Activated T-cell treated with anti-CD3 and anti-CD28 coated beads, Interleukin-2, amount 50 U/mL, for 24 hours (primary cell): ENCODE results near the gene DPM3.

Source experiments
- DNase-seq: peaks from one replicate; pipeline ENCODE4 v3.0.0-alpha.2; 2020
- H3K27ac Mint-ChIP-seq: 2 replicates; pipeline ENCODE4 v1.8.0; 2020; ENCODE audit warnings: mild to moderate bottlenecking, mixed read lengths
- H3K27me3 Mint-ChIP-seq: 2 replicates; pipeline ENCODE4 v1.8.0; 2020; ENCODE audit warnings: mixed read lengths
- H3K36me3 Mint-ChIP-seq: 2 replicates; pipeline ENCODE4 v1.8.0; 2020; ENCODE audit warnings: low read depth, mixed read lengths
- H3K4me1 Mint-ChIP-seq: 2 replicates; pipeline ENCODE4 v1.8.0; 2020; ENCODE audit warnings: low read depth, mixed read lengths
- H3K4me3 Mint-ChIP-seq: 2 replicates; pipeline ENCODE4 v1.8.0; 2020; ENCODE audit warnings: mild to moderate bottlenecking, moderate library complexity, mixed read lengths
- H3K9me3 Mint-ChIP-seq: 2 replicates; pipeline ENCODE4 v1.8.0; 2020; ENCODE audit warnings: mixed read lengths

The DPM3 gene

GRCh38 chr1:155145491-155145890 is 5.2 kb upstream of the DPM3 start:
- Mint-ChIP-seq H3K36me3 (no peaks in the 10 kb centered on the region), H3K4me1 (peaks cover 8% of the 10 kb centered on the region), H3K27ac (no peak overlapping the region), H3K9me3 (no peaks in the 10 kb centered on the region), H3K27me3 (peaks cover 17% of the 10 kb centered on the region), H3K4me3 (no peak overlapping the region)
- DNase-seq = no peak

GRCh38 chr1:155141749-155142148 is 1.4 kb upstream of the DPM3 start:
- Mint-ChIP-seq H3K9me3 (no peaks in the 10 kb centered on the region), H3K27me3 (peaks cover 7% of the 10 kb centered on the region), H3K4me1 (peaks cover 31% of the 10 kb centered on the region), H3K27ac (no peak overlapping the region), H3K4me3 (no peak overlapping the region), H3K36me3 (peaks cover 36% of the 10 kb centered on the region)
- no peak for DNase-seq

GRCh38 chr1:155140630-155140953 is 261 bp upstream of the DPM3 start:
- peaks cover 2% of the 10 kb centered on the region for H3K27me3 Mint-ChIP-seq
- H3K36me3 Mint-ChIP-seq = peaks cover 47% of the 10 kb centered on the region
- no peaks in the 10 kb centered on the region for H3K9me3 Mint-ChIP-seq
- H3K27ac Mint-ChIP-seq = peak overlapping the region; percentile 97
- H3K4me1 Mint-ChIP-seq = peaks cover 35% of the 10 kb centered on the region
- peak overlapping the region; percentile 100 for H3K4me3 Mint-ChIP-seq
- DNase-seq = no peak

- Mint-ChIP-seq H3K4me1 (peaks cover 47% of the 10 kb centered on the region), H3K9me3 (no peaks in the 10 kb centered on the region), H3K4me3 (peak overlapping the region; percentile 100), H3K36me3 (peaks cover 53% of the 10 kb centered on the region), H3K27me3 (no peaks in the 10 kb centered on the region), H3K27ac (peak overlapping the region; percentile 100)
- DNase-seq = no peak
These were observed 3.0 kb downstream of the DPM3 start for GRCh38 chr1:155137154-155137949.

GRCh38 chr1:155136748-155137147 is 3.6 kb downstream of the DPM3 start:
- Mint-ChIP-seq H3K36me3 (peaks cover 53% of the 10 kb centered on the region), H3K4me1 (peaks cover 47% of the 10 kb centered on the region), H3K27me3 (no peaks in the 10 kb centered on the region), H3K27ac (peak overlapping the region; percentile 100), H3K4me3 (peak overlapping the region; percentile 100), H3K9me3 (no peaks in the 10 kb centered on the region)
- peak; percentile 51 for DNase-seq

- H3K27ac Mint-ChIP-seq = peak within 1 kb of the TSS; percentile 100
- H3K4me1 Mint-ChIP-seq = peaks cover 45% of the 10 kb centered on the region
- DNase-seq = peak; percentile 96
- no peaks in the 10 kb centered on the region for H3K9me3 Mint-ChIP-seq
- no peaks in the 10 kb centered on the region for H3K27me3 Mint-ChIP-seq
- peak within 1 kb of the TSS; percentile 100 for H3K4me3 Mint-ChIP-seq
- peaks cover 53% of the 10 kb centered on the region for H3K36me3 Mint-ChIP-seq
These were observed 4.8 kb downstream of the DPM3 start, which contains the start of gene SLC50A1 for GRCh38 chr1:155135415-155136028. SLC50A1 (plus strand) TSS chr1:155135852; CDS start chr1:155135912, 60 bp downstream.

- H3K27ac Mint-ChIP-seq = peak overlapping the region; percentile 100
- peaks cover 47% of the 10 kb centered on the region for H3K4me1 Mint-ChIP-seq
- peak overlapping the region; percentile 100 for H3K4me3 Mint-ChIP-seq
- peak; percentile 81 for DNase-seq
- no peaks in the 10 kb centered on the region for H3K9me3 Mint-ChIP-seq
- no peaks in the 10 kb centered on the region for H3K27me3 Mint-ChIP-seq
- H3K36me3 Mint-ChIP-seq = peaks cover 49% of the 10 kb centered on the region
These were observed 5.4 kb downstream of the DPM3 start for GRCh38 chr1:155134880-155135414.

- no peak for DNase-seq
- H3K27me3 Mint-ChIP-seq = no peaks in the 10 kb centered on the region
- peaks cover 49% of the 10 kb centered on the region for H3K4me1 Mint-ChIP-seq
- peak overlapping the region; percentile 100 for H3K4me3 Mint-ChIP-seq
- peaks cover 43% of the 10 kb centered on the region for H3K36me3 Mint-ChIP-seq
- no peaks in the 10 kb centered on the region for H3K9me3 Mint-ChIP-seq
- H3K27ac Mint-ChIP-seq = peak overlapping the region; percentile 100
These were observed 6.0 kb downstream of the DPM3 start for GRCh38 chr1:155134322-155134721.

GRCh38 chr1:155133799-155134281 is 6.5 kb downstream of the DPM3 start:
- peaks cover 2% of the 10 kb centered on the region for H3K27me3 Mint-ChIP-seq
- peaks cover 51% of the 10 kb centered on the region for H3K4me1 Mint-ChIP-seq
- H3K27ac Mint-ChIP-seq = no peak overlapping the region
- H3K36me3 Mint-ChIP-seq = peaks cover 38% of the 10 kb centered on the region
- H3K4me3 Mint-ChIP-seq = no peak overlapping the region
- H3K9me3 Mint-ChIP-seq = no peaks in the 10 kb centered on the region
- DNase-seq = no peak

- Mint-ChIP-seq H3K27ac (no peak overlapping the region), H3K9me3 (no peaks in the 10 kb centered on the region)
These were observed 8.5 kb downstream of the DPM3 start for GRCh38 chr1:155131856-155132255.

GRCh38 chr1:155131285-155131684 is 9.0 kb downstream of the DPM3 start:
- Mint-ChIP-seq H3K36me3 (peaks cover 13% of the 10 kb centered on the region), H3K27ac (no peak overlapping the region), H3K27me3 (peaks cover 23% of the 10 kb centered on the region), H3K9me3 (no peaks in the 10 kb centered on the region), H3K4me1 (peaks cover 49% of the 10 kb centered on the region), H3K4me3 (no peak overlapping the region)
- DNase-seq = no peak

More at GRCh38 chr1:155131856-155132255, 8.5 kb downstream of the DPM3 start:
- DNase-seq = no peak
- peaks cover 18% of the 10 kb centered on the region for H3K36me3 Mint-ChIP-seq
- no peak overlapping the region for H3K4me3 Mint-ChIP-seq
- peaks cover 20% of the 10 kb centered on the region for H3K27me3 Mint-ChIP-seq
- H3K4me1 Mint-ChIP-seq = peaks cover 50% of the 10 kb centered on the region

- H3K36me3 Mint-ChIP-seq = peaks cover 4% of the 10 kb centered on the region
- H3K27me3 Mint-ChIP-seq = peaks cover 25% of the 10 kb centered on the region
- H3K4me3 Mint-ChIP-seq = no peak overlapping the region
- peaks cover 45% of the 10 kb centered on the region for H3K4me1 Mint-ChIP-seq
- H3K27ac Mint-ChIP-seq = no peak overlapping the region
- no peaks in the 10 kb centered on the region for H3K9me3 Mint-ChIP-seq
- no peak for DNase-seq
These were observed 9.9 kb downstream of the DPM3 start for GRCh38 chr1:155130272-155131006.

GRCh38 chr1:155128755-155129473 is 11.4 kb downstream of the DPM3 start:
- no peaks in the 10 kb centered on the region for H3K9me3 Mint-ChIP-seq
- H3K27me3 Mint-ChIP-seq = peaks cover 25% of the 10 kb centered on the region
- H3K4me1 Mint-ChIP-seq = peaks cover 35% of the 10 kb centered on the region
- peak; percentile 42 for DNase-seq
- no peaks in the 10 kb centered on the region for H3K36me3 Mint-ChIP-seq
- H3K27ac Mint-ChIP-seq = peak overlapping the region; percentile 59
- H3K4me3 Mint-ChIP-seq = peak overlapping the region; percentile 73
